Measurements from ENCODE around the gene KLRC4. TPM values are rescaled to one million over a fixed set of nuclear protein-coding genes. Genes with fewer than 3 reads are reported as not detected.
"Not testable (repeated sequence)": the region's sequence is repeated elsewhere in the genome, so short reads cannot be mapped to it uniquely, and the experiment has no call there.

KLRC4 gene
- polyA plus RNA-seq, 1 donor from 2014 or later = 8.2 TPM

GRCh38 chr12:10422159-10422558, 12.6 kb upstream of the KLRC4 start:
- H3K9me3 ChIP-seq (ENCODE audit: low read length); H3K36me3 ChIP-seq (ENCODE audit: insufficient read depth, low read length); H3K27ac ChIP-seq (ENCODE audit: low read length); H3K4me3 ChIP-seq (ENCODE audit: low read length); H3K4me2 ChIP-seq (ENCODE audit: low read length); H4K20me1 ChIP-seq (ENCODE audit: insufficient read depth); H3K9ac ChIP-seq (ENCODE audit: low read length); H3K9me2 ChIP-seq (ENCODE audit: insufficient read depth, low read length); H3K27me3 ChIP-seq (ENCODE audit: insufficient read depth, low read depth, low read length); H3F3A ChIP-seq (ENCODE audit: insufficient read depth, low read length, poor library complexity, severe bottlenecking); H2AFZ ChIP-seq (ENCODE audit: low read depth, low read length); H3K79me2 ChIP-seq (replicated peaks; ENCODE audit: insufficient read depth, low read length): not testable (repeated sequence)

GRCh38 chr12:10420334-10420733, 10.8 kb upstream of the KLRC4 start, which contains the start of gene KLRC3:
Gene KLRC3, minus strand, starts transcription at chr12:10420595. Its CDS starts 45 bp downstream, at chr12:10420550.
- not testable (repeated sequence) for H3K4me2 ChIP-seq (ENCODE audit: low read length); H4K20me1 ChIP-seq (ENCODE audit: insufficient read depth); H3K9me3 ChIP-seq (ENCODE audit: low read length); H3F3A ChIP-seq (ENCODE audit: insufficient read depth, low read length, poor library complexity, severe bottlenecking); H3K9me2 ChIP-seq (ENCODE audit: insufficient read depth, low read length); H3K36me3 ChIP-seq (ENCODE audit: insufficient read depth, low read length); H3K79me2 ChIP-seq (replicated peaks; ENCODE audit: insufficient read depth, low read length); H2AFZ ChIP-seq (ENCODE audit: low read depth, low read length); H3K27ac ChIP-seq (ENCODE audit: low read length); H3K27me3 ChIP-seq (ENCODE audit: insufficient read depth, low read depth, low read length)
- Histone ChIP-seq H3K4me3 (ENCODE audit: low read length) (peak within 1 kb of the TSS; percentile 56), H3K9ac (ENCODE audit: low read length) (peak within 1 kb of the TSS; percentile 23)

- TF ChIP-seq, protein P1, sequence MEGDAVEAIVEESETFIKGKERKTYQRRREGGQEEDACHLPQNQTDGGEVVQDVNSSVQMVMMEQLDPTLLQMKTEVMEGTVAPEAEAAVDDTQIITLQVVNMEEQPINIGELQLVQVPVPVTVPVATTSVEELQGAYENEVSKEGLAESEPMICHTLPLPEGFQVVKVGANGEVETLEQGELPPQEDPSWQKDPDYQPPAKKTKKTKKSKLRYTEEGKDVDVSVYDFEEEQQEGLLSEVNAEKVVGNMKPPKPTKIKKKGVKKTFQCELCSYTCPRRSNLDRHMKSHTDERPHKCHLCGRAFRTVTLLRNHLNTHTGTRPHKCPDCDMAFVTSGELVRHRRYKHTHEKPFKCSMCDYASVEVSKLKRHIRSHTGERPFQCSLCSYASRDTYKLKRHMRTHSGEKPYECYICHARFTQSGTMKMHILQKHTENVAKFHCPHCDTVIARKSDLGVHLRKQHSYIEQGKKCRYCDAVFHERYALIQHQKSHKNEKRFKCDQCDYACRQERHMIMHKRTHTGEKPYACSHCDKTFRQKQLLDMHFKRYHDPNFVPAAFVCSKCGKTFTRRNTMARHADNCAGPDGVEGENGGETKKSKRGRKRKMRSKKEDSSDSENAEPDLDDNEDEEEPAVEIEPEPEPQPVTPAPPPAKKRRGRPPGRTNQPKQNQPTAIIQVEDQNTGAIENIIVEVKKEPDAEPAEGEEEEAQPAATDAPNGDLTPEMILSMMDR (IDR thresholded peaks at IDR 0.05; ENCODE audit: poor library complexity, severe bottlenecking) = no peak
- Histone ChIP-seq H3K79me2 (replicated peaks; ENCODE audit: insufficient read depth, low read length) (no peaks in the 10 kb centered on the region), H3K9me3 (ENCODE audit: low read length) (no peaks in the 10 kb centered on the region)
Measured at GRCh38 chr12:10408842-10409241, 715 bp downstream of the KLRC4 start.

GRCh38 chr12:10406725-10407124, 2.8 kb downstream of the KLRC4 start:
- no peak overlapping the region for H3K9ac ChIP-seq (ENCODE audit: low read length)
- TF ChIP-seq EP300 (conservative IDR thresholded peaks at IDR 0.05; ENCODE audit: poor library complexity, severe bottlenecking) (no peak), MXI1 (conservative IDR thresholded peaks at IDR 0.05; ENCODE audit: poor library complexity, severe bottlenecking) (no peak)
- H3K27ac ChIP-seq (ENCODE audit: low read length) = no peak overlapping the region
- H3K9me2 ChIP-seq (ENCODE audit: insufficient read depth, low read length) = no peaks in the 10 kb centered on the region
- H3K4me2 ChIP-seq (ENCODE audit: low read length) = no peak overlapping the region
- H3F3A ChIP-seq (ENCODE audit: insufficient read depth, low read length, poor library complexity, severe bottlenecking) = no peaks in the 10 kb centered on the region
- H3K79me2 ChIP-seq (replicated peaks; ENCODE audit: insufficient read depth, low read length) = no peaks in the 10 kb centered on the region
- H2AFZ ChIP-seq (ENCODE audit: low read depth, low read length) = no peak overlapping the region
- no peaks in the 10 kb centered on the region for H4K20me1 ChIP-seq (ENCODE audit: insufficient read depth)
- no peaks in the 10 kb centered on the region for H3K27me3 ChIP-seq (ENCODE audit: insufficient read depth, low read depth, low read length)
- H3K4me3 ChIP-seq (ENCODE audit: low read length) = no peak overlapping the region
- H3K9me3 ChIP-seq (ENCODE audit: low read length) = no peaks in the 10 kb centered on the region
- no peaks in the 10 kb centered on the region for H3K36me3 ChIP-seq (ENCODE audit: insufficient read depth, low read length)

More at GRCh38 chr12:10408842-10409241, 715 bp downstream of the KLRC4 start:
- no peaks in the 10 kb centered on the region for H3K36me3 ChIP-seq (ENCODE audit: insufficient read depth, low read length)
- H3K4me3 ChIP-seq (ENCODE audit: low read length) = peak overlapping the region; percentile 54
- no peaks in the 10 kb centered on the region for H4K20me1 ChIP-seq (ENCODE audit: insufficient read depth)
- H3K9me2 ChIP-seq (ENCODE audit: insufficient read depth, low read length) = no peaks in the 10 kb centered on the region
- peak overlapping the region; percentile 4 for H3K9ac ChIP-seq (ENCODE audit: low read length)
- H3K27ac ChIP-seq (ENCODE audit: low read length) = no peak overlapping the region
- no peaks in the 10 kb centered on the region for H3K27me3 ChIP-seq (ENCODE audit: insufficient read depth, low read depth, low read length)
- H2AFZ ChIP-seq (ENCODE audit: low read depth, low read length) = no peak overlapping the region
- no peaks in the 10 kb centered on the region for H3F3A ChIP-seq (ENCODE audit: insufficient read depth, low read length, poor library complexity, severe bottlenecking)
- no peak overlapping the region for H3K4me2 ChIP-seq (ENCODE audit: low read length)

DNA sequence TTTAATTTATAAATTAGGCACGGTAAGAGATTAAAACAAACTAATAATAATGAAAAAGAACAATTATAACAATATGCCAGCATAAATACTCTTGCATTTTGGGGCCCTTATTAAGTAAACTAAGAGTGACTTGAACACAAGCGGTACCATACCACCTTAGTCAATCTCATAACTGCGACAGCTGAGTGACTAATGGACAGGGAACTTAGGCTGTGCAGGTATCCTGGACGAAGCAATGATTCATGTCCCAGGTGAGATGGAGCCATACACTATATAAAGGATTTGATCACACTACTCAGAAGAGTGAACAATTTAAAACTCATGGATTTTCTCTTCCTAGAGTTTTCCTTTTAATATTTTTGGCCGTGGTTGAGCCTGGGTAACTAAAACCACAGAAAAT, 4.3 kb downstream of the KLRC4 start:
- Histone ChIP-seq H3K9me3 (ENCODE audit: low read length) (peaks cover under 1% of the 10 kb centered on the region), H2AFZ (ENCODE audit: low read depth, low read length) (no peak overlapping the region), H3K4me3 (ENCODE audit: low read length) (no peak overlapping the region), H3K27me3 (ENCODE audit: insufficient read depth, low read depth, low read length) (no peaks in the 10 kb centered on the region), H3K9me2 (ENCODE audit: insufficient read depth, low read length) (no peaks in the 10 kb centered on the region), H3K9ac (ENCODE audit: low read length) (no peak overlapping the region), H3K27ac (ENCODE audit: low read length) (no peak overlapping the region), H3K79me2 (replicated peaks; ENCODE audit: insufficient read depth, low read length) (no peaks in the 10 kb centered on the region), H4K20me1 (ENCODE audit: insufficient read depth) (no peaks in the 10 kb centered on the region), H3F3A (ENCODE audit: insufficient read depth, low read length, poor library complexity, severe bottlenecking) (no peaks in the 10 kb centered on the region), H3K36me3 (ENCODE audit: insufficient read depth, low read length) (no peaks in the 10 kb centered on the region), H3K4me2 (ENCODE audit: low read length) (no peak overlapping the region)
- TF ChIP-seq RAD21 (conservative IDR thresholded peaks at IDR 0.05) = no peak
- TF ChIP-seq REST (IDR thresholded peaks at IDR 0.05; ENCODE audit: borderline replicate concordance) = no peak
- no peak for TF ChIP-seq EZH2 (IDR thresholded peaks at IDR 0.05; ENCODE audit: borderline replicate concordance, insufficient read depth, low read length, poor library complexity, severe bottlenecking)
- no peak for TF ChIP-seq MXI1 (conservative IDR thresholded peaks at IDR 0.05; ENCODE audit: poor library complexity, severe bottlenecking)
- no peak for TF ChIP-seq EP300 (conservative IDR thresholded peaks at IDR 0.05; ENCODE audit: poor library complexity, severe bottlenecking)
- no peak for TF ChIP-seq POLR2AphosphoS5 (IDR thresholded peaks at IDR 0.05)
- no peak for TF ChIP-seq SMC3 (conservative IDR thresholded peaks at IDR 0.05; ENCODE audit: poor library complexity)
